C4-2B (cell line): ENCODE data around the gene IER5.

Experiments
- H3K27ac ChIP-seq: fragments of 450-650 bp; 2 replicates; pipeline ENCODE4 v1.5.1; 2017
- CTCF ChIP-seq: fragments of 450-650 bp; conservative IDR thresholded peaks from 2 replicates; pipeline ENCODE4 v1.5.1; 2017; ENCODE audit warnings: mild to moderate bottlenecking
- ZFX ChIP-seq: fragments of 450-650 bp; IDR thresholded peaks from 2 replicates; pipeline ENCODE4 v1.6.1; 2017

Gene IER5

GRCh38 chr1:181139631-181140061 is 51.1 kb downstream of the IER5 start:
- no peak overlapping the region for H3K27ac ChIP-seq
- TF ChIP-seq ZFX: no peak
- TF ChIP-seq CTCF: no peak

GRCh38 chr1:181140398-181140797 is 51.9 kb downstream of the IER5 start:
- TF ChIP-seq ZFX (no peak), CTCF (no peak)
- H3K27ac ChIP-seq: no peak overlapping the region

DNA sequence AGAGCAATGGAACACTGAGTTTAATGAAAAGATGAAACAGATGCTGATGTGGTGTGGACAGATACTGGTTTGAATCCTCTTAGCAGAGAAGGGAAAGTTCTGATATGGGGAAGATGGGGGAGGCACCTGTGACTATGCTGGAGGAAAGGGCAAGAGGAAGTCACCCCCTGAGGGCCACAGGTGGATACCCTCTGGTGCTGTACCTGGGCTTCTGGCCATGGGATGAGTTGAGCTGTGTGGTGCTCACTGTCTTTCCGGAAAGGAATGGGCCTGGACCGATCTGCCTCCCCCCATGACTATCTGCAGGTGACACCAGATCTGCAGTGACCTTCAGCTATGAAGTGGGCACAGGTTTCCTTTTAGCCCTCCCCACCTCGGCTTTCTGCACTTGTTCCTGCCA is 52.4 kb downstream of the IER5 start:
- TF ChIP-seq CTCF (no peak), ZFX (no peak)
- H3K27ac ChIP-seq: no peak overlapping the region

GRCh38 chr1:181141431-181141910 is 53.0 kb downstream of the IER5 start:
- TF ChIP-seq CTCF (no peak), ZFX (no peak)
- H3K27ac ChIP-seq: no peak overlapping the region
